ENCODE measurements around the gene ATP5PD.

DNA sequence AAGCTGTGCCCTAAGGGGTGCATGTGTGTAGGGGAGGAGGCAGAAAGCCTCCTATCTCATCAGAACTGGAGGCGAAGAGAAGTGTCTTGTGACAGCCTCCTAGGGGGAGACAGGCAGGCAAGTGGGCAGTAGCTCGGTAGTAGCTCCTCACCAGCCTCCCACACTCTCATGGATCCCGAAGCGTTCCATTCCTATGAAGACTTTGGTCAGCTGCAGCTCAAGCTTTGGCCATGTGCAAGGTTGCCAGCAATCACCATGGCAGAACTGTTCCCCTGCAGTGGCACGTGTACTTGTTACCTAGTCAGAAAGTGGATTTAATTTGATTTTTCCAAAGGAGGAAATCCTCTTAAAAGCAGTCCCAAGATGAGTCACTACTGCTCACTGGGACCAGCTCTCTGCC lies 27.6 kb downstream of the ATP5PD start:
- TF ChIP-seq ZNF274 (IDR thresholded peaks at IDR 0.05; ENCODE audit: low read length) (no peak), ZNF274 (tag by site-specific recombination; IDR thresholded peaks at IDR 0.05; ENCODE audit: borderline replicate concordance) (no peak)
- TF ChIP-seq, protein P1, sequence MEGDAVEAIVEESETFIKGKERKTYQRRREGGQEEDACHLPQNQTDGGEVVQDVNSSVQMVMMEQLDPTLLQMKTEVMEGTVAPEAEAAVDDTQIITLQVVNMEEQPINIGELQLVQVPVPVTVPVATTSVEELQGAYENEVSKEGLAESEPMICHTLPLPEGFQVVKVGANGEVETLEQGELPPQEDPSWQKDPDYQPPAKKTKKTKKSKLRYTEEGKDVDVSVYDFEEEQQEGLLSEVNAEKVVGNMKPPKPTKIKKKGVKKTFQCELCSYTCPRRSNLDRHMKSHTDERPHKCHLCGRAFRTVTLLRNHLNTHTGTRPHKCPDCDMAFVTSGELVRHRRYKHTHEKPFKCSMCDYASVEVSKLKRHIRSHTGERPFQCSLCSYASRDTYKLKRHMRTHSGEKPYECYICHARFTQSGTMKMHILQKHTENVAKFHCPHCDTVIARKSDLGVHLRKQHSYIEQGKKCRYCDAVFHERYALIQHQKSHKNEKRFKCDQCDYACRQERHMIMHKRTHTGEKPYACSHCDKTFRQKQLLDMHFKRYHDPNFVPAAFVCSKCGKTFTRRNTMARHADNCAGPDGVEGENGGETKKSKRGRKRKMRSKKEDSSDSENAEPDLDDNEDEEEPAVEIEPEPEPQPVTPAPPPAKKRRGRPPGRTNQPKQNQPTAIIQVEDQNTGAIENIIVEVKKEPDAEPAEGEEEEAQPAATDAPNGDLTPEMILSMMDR (tag by site-specific recombination; IDR thresholded peaks at IDR 0.05): no peak
